ENCODE data around the gene CCDC33.
A peak's percentile ranks its signal among the peaks of the same experiment; 100 is the strongest.

CCDC33 gene

DNA sequence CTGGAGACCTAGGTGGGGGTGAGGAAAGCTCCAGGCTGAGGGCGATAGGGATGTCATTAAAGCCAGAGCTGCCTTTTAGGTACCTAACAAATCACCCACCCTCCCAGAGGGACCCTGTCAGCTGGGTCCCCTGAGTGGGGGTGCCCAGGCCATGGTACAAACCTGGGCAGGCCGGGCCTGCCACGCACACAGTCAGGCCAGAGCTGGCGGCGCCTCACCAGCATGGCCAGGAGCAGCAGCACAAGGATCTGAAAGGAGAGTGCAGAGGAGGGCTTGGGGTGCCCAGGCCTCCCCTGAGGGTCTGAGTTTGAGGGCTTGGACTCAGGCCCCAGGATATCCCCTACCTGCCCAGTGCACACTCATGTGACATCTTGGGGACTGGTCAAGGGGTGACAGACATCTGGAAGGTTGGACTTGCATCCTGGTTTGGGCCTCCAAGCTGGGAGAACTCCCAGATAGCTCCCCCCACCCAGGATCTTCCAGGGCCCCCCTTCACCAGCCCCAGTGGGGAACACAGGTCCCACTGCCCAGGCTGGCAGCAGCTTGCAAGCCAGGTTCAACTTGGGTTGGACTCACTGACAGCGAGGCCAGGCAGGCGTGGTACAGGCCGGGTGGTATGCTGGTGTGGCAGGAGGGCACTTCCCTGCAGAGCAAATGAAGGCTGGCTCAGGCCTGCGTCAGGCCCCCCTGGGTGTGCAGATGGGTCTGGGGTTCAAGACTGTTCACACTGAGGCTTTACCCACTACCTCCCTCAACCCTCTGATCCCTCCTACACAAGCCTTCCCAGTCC lies 38.8 kb upstream of the CCDC33 start:
- DNase-seq: no peak
- Histone ChIP-seq H2BK5ac (ENCODE audit: low read depth, low read length, poor library complexity, severe bottlenecking) (no peak overlapping the region), H3K27ac (ENCODE audit: low read length, poor library complexity, severe bottlenecking) (no peak overlapping the region), H4K91ac (ENCODE audit: low read length) (no peak overlapping the region), H3K14ac (ENCODE audit: low read length in 2 of 2) (peak overlapping the region in 1 of 2 experiments; percentile 35), H3K27me3 (ENCODE audit: control insufficient read depth in 1 of 2, insufficient read depth in 1 of 2, low read length in 2 of 2) (no peaks in the 10 kb centered on the region), H3K36me3 (ENCODE audit: control insufficient read depth in 1 of 2, insufficient read depth in 2 of 2, low read depth in 1 of 2, low read length in 2 of 2) (peaks cover 0 to 17% of the 10 kb centered on the region in 2 experiments), H2BK120ac (ENCODE audit: low read depth, low read length) (no peak overlapping the region), H4K8ac (ENCODE audit: low read length) (no peak overlapping the region), H3K4me3 (ENCODE audit: insufficient read depth in 1 of 2, low read depth in 1 of 2, low read length in 2 of 2) (no peak overlapping the region), H3K23ac (ENCODE audit: low read length in 2 of 2) (no peak overlapping the region), H3K4me1 (ENCODE audit: control insufficient read depth, insufficient read depth, low read depth, low read length) (peaks cover 62% of the 10 kb centered on the region), H3K18ac (ENCODE audit: low read depth in 1 of 2, low read length in 2 of 2) (peak overlapping the region in 1 of 2 experiments; percentile 71), H3K9ac (ENCODE audit: low read length) (no peak overlapping the region), H2AFZ (ENCODE audit: low read depth, low read length) (no peak overlapping the region), H3K4ac (ENCODE audit: low read depth in 1 of 2, low read length in 2 of 2) (peak overlapping the region in 1 of 2 experiments; percentile 63), H2BK12ac (ENCODE audit: low read length in 2 of 2) (peak overlapping the region in 1 of 2 experiments; percentile 48), H3K9me3 (ENCODE audit: control insufficient read depth, low read length) (no peaks in the 10 kb centered on the region), H3K79me1 (replicated peaks; ENCODE audit: low read length, poor library complexity, severe bottlenecking) (peaks cover 7% of the 10 kb centered on the region), H2BK15ac (ENCODE audit: low read depth, poor library complexity, severe bottlenecking) (no peak overlapping the region), H2AK5ac (ENCODE audit: low read length, severe bottlenecking) (peak overlapping the region; percentile 51), H3K4me2 (ENCODE audit: low read length, poor library complexity, severe bottlenecking) (no peak overlapping the region)
- WGBS: 97% methylated on average over 5 of the region's 9 CpGs

DNA sequence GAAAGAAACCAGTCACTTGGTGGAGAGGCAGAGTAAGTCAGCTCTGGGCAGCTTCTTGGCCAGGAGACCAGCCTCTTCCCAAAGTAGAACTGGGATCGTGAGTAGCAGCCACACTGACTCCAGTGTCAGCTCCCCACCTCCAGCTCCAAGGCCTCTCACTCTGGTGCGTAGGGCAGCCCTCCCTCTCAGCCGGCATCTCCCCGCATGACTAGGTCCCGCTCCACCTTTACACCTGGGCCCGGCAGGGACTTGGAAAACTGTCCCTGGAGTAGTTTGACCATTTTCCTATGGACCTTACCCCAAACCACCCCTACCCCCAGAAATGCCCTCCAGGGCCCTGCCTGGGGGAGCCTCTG lies 36.9 kb upstream of the CCDC33 start:
- H3K4me3 ChIP-seq (ENCODE audit: insufficient read depth in 1 of 2, low read depth in 1 of 2, low read length in 2 of 2): no peak overlapping the region
- no peak overlapping the region for H3K9ac ChIP-seq (ENCODE audit: low read length)
- DNase-seq: no peak
- peak overlapping the region in 1 of 2 experiments; percentile 21 for H3K18ac ChIP-seq (ENCODE audit: low read depth in 1 of 2, low read length in 2 of 2)
- peak overlapping the region in 1 of 2 experiments; percentile 21 for H2BK12ac ChIP-seq (ENCODE audit: low read length in 2 of 2)
- no peak overlapping the region for H2BK120ac ChIP-seq (ENCODE audit: low read depth, low read length)
- no peak overlapping the region for H3K27ac ChIP-seq (ENCODE audit: low read length, poor library complexity, severe bottlenecking)
- H3K36me3 ChIP-seq (ENCODE audit: control insufficient read depth in 1 of 2, insufficient read depth in 2 of 2, low read depth in 1 of 2, low read length in 2 of 2): peaks cover 0 to 15% of the 10 kb centered on the region in 2 experiments
- H3K4me2 ChIP-seq (ENCODE audit: low read length, poor library complexity, severe bottlenecking): no peak overlapping the region
- H2AFZ ChIP-seq (ENCODE audit: low read depth, low read length): no peak overlapping the region
- H4K8ac ChIP-seq (ENCODE audit: low read length): no peak overlapping the region
- H3K79me1 ChIP-seq (replicated peaks; ENCODE audit: low read length, poor library complexity, severe bottlenecking): peaks cover 7% of the 10 kb centered on the region
- H2AK5ac ChIP-seq (ENCODE audit: low read length, severe bottlenecking): no peak overlapping the region
- no peak overlapping the region for H2BK15ac ChIP-seq (ENCODE audit: low read depth, poor library complexity, severe bottlenecking)
- no peak overlapping the region for H3K23ac ChIP-seq (ENCODE audit: low read length in 2 of 2)
- no peaks in the 10 kb centered on the region for H3K9me3 ChIP-seq (ENCODE audit: control insufficient read depth, low read length)
- WGBS: 96% methylated on average over 6 of the region's 6 CpGs
- no peak overlapping the region for H2BK5ac ChIP-seq (ENCODE audit: low read depth, low read length, poor library complexity, severe bottlenecking)
- no peak overlapping the region for H4K91ac ChIP-seq (ENCODE audit: low read length)
- peaks cover 71% of the 10 kb centered on the region for H3K4me1 ChIP-seq (ENCODE audit: control insufficient read depth, insufficient read depth, low read depth, low read length)
- no peaks in the 10 kb centered on the region for H3K27me3 ChIP-seq (ENCODE audit: control insufficient read depth in 1 of 2, insufficient read depth in 1 of 2, low read length in 2 of 2)
- H3K4ac ChIP-seq (ENCODE audit: low read depth in 1 of 2, low read length in 2 of 2): no peak overlapping the region
- H3K14ac ChIP-seq (ENCODE audit: low read length in 2 of 2): peak overlapping the region in 1 of 2 experiments; percentile 29

DNA sequence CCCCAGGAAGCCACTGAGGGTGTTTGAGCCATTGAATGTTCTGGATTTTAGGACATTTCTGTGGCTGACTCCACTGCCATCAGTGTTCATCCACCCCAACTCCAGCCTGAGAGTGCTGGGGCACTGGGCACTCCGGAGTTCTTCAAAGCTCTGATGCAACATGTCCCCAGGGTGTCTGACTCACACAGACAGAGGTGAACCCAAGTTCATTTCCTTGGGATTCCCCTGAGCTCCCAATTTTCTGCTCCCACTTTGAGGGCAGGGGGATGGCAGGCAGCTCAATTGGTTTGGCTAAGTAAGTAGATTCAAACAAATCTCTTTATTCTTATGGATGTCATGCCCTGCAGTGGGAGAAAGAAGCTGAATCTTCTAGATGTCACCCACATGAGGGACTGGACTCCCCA lies 35.7 kb upstream of the CCDC33 start:
- WGBS: 0% methylated on average over 1 of the region's 1 CpG
- H2AK5ac ChIP-seq (ENCODE audit: low read length, severe bottlenecking): peak overlapping the region; percentile 73
- H3K4ac ChIP-seq (ENCODE audit: low read depth in 1 of 2, low read length in 2 of 2): peak overlapping the region in 1 of 2 experiments; percentile 15
- H3K27ac ChIP-seq (ENCODE audit: low read length, poor library complexity, severe bottlenecking): no peak overlapping the region
- H3K9me3 ChIP-seq (ENCODE audit: control insufficient read depth, low read length): no peaks in the 10 kb centered on the region
- H3K9ac ChIP-seq (ENCODE audit: low read length): no peak overlapping the region
- no peak overlapping the region for H2BK5ac ChIP-seq (ENCODE audit: low read depth, low read length, poor library complexity, severe bottlenecking)
- peaks cover 7% of the 10 kb centered on the region for H3K79me1 ChIP-seq (replicated peaks; ENCODE audit: low read length, poor library complexity, severe bottlenecking)
- no peak overlapping the region for H2AFZ ChIP-seq (ENCODE audit: low read depth, low read length)
- peaks cover 78% of the 10 kb centered on the region for H3K4me1 ChIP-seq (ENCODE audit: control insufficient read depth, insufficient read depth, low read depth, low read length)
- peaks cover 0 to 7% of the 10 kb centered on the region in 2 experiments for H3K36me3 ChIP-seq (ENCODE audit: control insufficient read depth in 1 of 2, insufficient read depth in 2 of 2, low read depth in 1 of 2, low read length in 2 of 2)
- no peak overlapping the region for H2BK15ac ChIP-seq (ENCODE audit: low read depth, poor library complexity, severe bottlenecking)
- H3K4me2 ChIP-seq (ENCODE audit: low read length, poor library complexity, severe bottlenecking): no peak overlapping the region
- H4K8ac ChIP-seq (ENCODE audit: low read length): no peak overlapping the region
- H2BK12ac ChIP-seq (ENCODE audit: low read length in 2 of 2): peak overlapping the region in 1 of 2 experiments; percentile 45
- H3K23ac ChIP-seq (ENCODE audit: low read length in 2 of 2): no peak overlapping the region
- H3K18ac ChIP-seq (ENCODE audit: low read depth in 1 of 2, low read length in 2 of 2): peak overlapping the region; percentile 41 to 69
- peaks cover 0 to 3% of the 10 kb centered on the region in 2 experiments for H3K27me3 ChIP-seq (ENCODE audit: control insufficient read depth in 1 of 2, insufficient read depth in 1 of 2, low read length in 2 of 2)
- no peak overlapping the region for H2BK120ac ChIP-seq (ENCODE audit: low read depth, low read length)
- peak overlapping the region in 1 of 2 experiments; percentile 44 for H3K14ac ChIP-seq (ENCODE audit: low read length in 2 of 2)
- peak overlapping the region; percentile 77 for H4K91ac ChIP-seq (ENCODE audit: low read length)
- DNase-seq: peak; percentile 91
- H3K4me3 ChIP-seq (ENCODE audit: insufficient read depth in 1 of 2, low read depth in 1 of 2, low read length in 2 of 2): no peak overlapping the region

DNA sequence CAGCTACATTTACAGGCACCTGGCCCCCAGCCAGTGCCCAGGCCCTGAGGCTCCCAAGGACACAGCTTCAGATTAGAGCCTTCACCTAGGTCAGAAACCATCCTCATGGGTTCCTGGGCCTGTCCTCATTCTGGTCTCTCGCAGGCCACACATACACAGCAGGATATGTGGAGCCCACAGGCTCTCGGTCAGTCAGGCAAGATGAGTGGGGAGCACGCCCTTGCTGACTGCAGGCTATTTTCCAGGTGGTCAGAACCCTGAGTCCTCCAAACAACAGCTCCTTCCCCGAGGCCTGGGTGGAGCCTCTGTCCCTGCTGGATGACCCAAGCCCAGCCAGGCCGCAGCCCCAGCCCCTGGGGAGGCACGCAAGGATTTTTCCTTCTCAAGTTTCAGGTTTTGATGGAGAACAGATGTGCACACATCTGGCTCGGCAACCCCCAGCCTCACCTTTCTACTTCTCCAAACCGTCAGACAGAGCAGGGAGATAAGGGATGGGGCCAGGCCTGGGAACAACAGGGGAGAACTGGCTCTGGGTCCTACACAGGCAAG lies 35.2 kb upstream of the CCDC33 start:
- Histone ChIP-seq H3K4me1 (ENCODE audit: control insufficient read depth, insufficient read depth, low read depth, low read length) (peaks cover 81% of the 10 kb centered on the region), H3K27ac (ENCODE audit: low read length, poor library complexity, severe bottlenecking) (no peak overlapping the region), H3K4me2 (ENCODE audit: low read length, poor library complexity, severe bottlenecking) (no peak overlapping the region), H3K36me3 (ENCODE audit: control insufficient read depth in 1 of 2, insufficient read depth in 2 of 2, low read depth in 1 of 2, low read length in 2 of 2) (peaks cover 0 to 7% of the 10 kb centered on the region in 2 experiments), H2AK5ac (ENCODE audit: low read length, severe bottlenecking) (peak overlapping the region; percentile 73), H3K79me1 (replicated peaks; ENCODE audit: low read length, poor library complexity, severe bottlenecking) (peaks cover 7% of the 10 kb centered on the region), H2AFZ (ENCODE audit: low read depth, low read length) (no peak overlapping the region), H3K9me3 (ENCODE audit: control insufficient read depth, low read length) (no peaks in the 10 kb centered on the region), H2BK15ac (ENCODE audit: low read depth, poor library complexity, severe bottlenecking) (peak overlapping the region; percentile 18), H3K4ac (ENCODE audit: low read depth in 1 of 2, low read length in 2 of 2) (peak overlapping the region; percentile 62 to 64), H4K8ac (ENCODE audit: low read length) (peak overlapping the region; percentile 79), H3K23ac (ENCODE audit: low read length in 2 of 2) (no peak overlapping the region), H4K91ac (ENCODE audit: low read length) (peak overlapping the region; percentile 77), H2BK5ac (ENCODE audit: low read depth, low read length, poor library complexity, severe bottlenecking) (no peak overlapping the region), H3K4me3 (ENCODE audit: insufficient read depth in 1 of 2, low read depth in 1 of 2, low read length in 2 of 2) (peak overlapping the region in 1 of 2 experiments; percentile 18), H3K18ac (ENCODE audit: low read depth in 1 of 2, low read length in 2 of 2) (peak overlapping the region; percentile 69 to 88), H3K27me3 (ENCODE audit: control insufficient read depth in 1 of 2, insufficient read depth in 1 of 2, low read length in 2 of 2) (peaks cover 0 to 7% of the 10 kb centered on the region in 2 experiments), H3K14ac (ENCODE audit: low read length in 2 of 2) (no peak overlapping the region), H2BK12ac (ENCODE audit: low read length in 2 of 2) (peak overlapping the region; percentile 90 to 91), H2BK120ac (ENCODE audit: low read depth, low read length) (peak overlapping the region; percentile 88), H3K9ac (ENCODE audit: low read length) (no peak overlapping the region)
- WGBS: 11% methylated on average over 8 of the region's 8 CpGs
- peak; percentile 74 for DNase-seq
